DMS114 treated with DMSO at 0.1 percent for 48 hours (cell line): Measurements from ENCODE around the gene VKORC1L1.
"Not testable (repeated sequence)": the region's sequence is repeated elsewhere in the genome, so short reads cannot be mapped to it uniquely, and the experiment has no call there.

Experiments used
- DNase-seq: peaks from one replicate; lab custom pipeline; 2025; ENCODE audit not compliant: unreplicated experiment; lab: John Stamatoyannopoulos, UW

Gene VKORC1L1

DNA sequence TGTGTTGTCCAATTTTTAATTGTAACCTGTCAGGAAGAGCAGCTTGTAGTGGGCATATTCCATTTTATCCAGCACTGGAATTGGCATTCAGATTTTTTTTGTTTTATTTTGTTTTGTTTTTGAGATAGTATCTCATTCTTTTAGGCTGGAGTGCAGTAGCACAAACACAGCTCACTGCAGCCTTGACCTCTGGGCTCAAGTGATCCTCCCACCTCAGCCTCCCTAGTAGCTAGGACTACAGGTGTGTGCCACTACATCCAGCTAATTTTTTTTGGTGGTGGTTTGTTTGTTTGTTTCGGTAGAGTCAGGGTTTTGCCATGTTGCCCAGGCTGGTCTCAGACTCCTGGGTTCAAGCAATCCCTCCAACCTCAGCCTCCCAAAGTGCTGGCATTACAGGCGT, 64.4 kb downstream of the VKORC1L1 start:
- DNase-seq: no peak

GRCh38 chr7:65938336-65938895, 65.5 kb downstream of the VKORC1L1 start:
- DNase-seq: no peak

- DNase-seq: not testable (repeated sequence)
These were observed 72.9 kb downstream of the VKORC1L1 start for GRCh38 chr7:65945787-65946186.

- no peak for DNase-seq
These were observed 74.0 kb downstream of the VKORC1L1 start for GRCh38 chr7:65946904-65947303.

DNA sequence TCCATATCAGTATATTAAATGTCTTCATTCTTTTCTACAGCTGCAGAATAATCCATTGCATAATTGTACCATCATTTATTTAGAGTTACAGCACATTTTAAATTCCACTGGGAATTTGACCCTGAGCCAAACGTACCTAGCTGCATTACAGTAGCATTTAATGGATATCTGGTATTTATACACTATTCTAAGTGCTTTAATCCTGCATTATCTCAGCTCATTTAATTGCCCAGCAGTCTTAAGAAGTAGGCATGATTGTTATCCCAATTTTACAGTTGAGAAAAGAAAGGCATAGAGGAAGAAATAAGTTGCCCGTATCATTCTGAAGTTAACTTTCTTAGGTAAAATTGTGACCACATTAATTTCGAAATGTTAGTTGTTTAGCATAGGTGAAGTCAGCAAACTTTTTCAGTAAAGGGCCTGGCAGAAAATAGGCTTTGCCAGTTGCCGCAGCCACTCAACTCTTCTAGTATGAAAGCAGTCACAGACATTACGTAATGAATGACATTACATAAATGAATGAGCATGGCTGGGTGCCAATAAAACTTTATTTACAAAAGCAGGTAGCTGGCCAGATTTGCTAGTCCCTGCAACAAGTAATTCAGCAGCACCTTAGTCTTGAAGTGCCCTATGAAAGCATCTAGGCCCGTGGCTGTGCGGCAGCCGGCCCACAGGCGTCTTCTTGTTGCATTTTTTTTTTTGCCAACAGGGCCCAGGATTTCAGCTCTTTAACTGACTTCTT, 79.1 kb downstream of the VKORC1L1 start:
- no peak for DNase-seq

- DNase-seq: no peak
These were observed 80.3 kb downstream of the VKORC1L1 start for GRCh38 chr7:65953001-65953720.

DNA sequence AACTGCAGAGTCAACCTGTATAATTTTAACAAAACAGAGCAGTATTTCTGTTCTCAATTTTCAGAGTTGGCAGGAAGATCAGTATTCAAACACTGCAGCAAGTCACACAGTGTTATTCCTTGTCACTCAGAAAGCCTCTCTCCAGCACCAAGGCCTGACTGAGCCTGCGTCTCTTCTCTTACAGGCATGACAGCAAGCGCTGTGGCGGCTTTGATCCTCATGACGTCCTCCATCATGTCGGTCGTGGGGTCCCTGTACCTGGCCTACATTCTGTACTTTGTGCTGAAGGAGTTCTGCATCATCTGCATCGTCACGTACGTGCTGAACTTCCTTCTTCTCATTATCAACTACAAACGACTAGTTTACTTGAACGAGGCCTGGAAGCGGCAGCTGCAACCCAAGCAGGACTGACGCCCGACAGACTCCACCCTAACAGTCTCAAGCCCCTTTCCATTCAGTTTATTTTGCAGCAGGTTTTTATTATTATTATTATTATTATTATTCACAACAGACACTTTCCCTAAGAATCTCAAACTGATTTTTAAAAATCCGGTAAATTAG, 81.1 kb downstream of the VKORC1L1 start:
- no peak for DNase-seq

GRCh38 chr7:65955718-65956117, 82.8 kb downstream of the VKORC1L1 start:
- no peak for DNase-seq

- no peak for DNase-seq
These were observed 87.6 kb downstream of the VKORC1L1 start for GRCh38 chr7:65960351-65961074.

DNA sequence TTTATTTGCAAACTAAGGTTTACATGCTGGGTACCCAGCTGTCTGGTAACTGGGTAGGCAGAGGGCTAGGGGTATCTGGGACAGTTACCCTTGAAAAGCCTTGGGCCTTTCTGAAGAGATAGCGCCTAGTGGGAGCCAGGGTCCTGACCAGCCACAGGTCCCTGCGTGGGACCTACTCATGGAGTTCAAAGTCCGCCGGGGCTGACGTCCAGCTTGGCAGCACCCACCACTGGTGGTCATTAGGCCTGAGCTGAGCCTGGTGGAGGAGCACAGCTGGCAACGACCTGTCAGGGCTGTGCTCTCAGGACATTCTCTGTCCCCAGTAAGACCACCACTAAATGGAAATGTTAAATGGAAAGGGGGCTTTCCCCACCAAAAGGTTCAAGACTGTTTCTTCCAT, 89.2 kb downstream of the VKORC1L1 start:
- no peak for DNase-seq

GRCh38 chr7:65964671-65965070, 91.8 kb downstream of the VKORC1L1 start:
- not testable (repeated sequence) for DNase-seq

DNA sequence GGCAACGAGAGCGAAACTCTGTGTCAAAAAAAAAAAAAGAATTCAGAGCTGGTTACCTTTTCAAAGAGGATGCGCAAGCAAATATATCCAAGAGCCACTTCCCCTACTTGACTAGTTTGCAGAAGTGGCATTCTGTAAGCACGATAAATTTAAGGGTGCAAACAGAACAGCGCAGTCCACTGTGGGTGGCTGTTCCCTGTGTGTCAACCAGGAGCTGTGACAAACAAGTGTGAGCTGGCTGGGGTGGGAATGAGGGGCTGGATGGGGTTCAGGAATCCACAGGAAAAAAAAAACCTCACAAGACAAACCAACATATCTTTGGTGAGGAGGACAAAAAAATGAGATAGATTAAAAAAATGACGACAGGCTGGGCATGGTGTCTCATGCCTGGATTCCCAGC, 93.3 kb downstream of the VKORC1L1 start:
- DNase-seq: no peak

DNA sequence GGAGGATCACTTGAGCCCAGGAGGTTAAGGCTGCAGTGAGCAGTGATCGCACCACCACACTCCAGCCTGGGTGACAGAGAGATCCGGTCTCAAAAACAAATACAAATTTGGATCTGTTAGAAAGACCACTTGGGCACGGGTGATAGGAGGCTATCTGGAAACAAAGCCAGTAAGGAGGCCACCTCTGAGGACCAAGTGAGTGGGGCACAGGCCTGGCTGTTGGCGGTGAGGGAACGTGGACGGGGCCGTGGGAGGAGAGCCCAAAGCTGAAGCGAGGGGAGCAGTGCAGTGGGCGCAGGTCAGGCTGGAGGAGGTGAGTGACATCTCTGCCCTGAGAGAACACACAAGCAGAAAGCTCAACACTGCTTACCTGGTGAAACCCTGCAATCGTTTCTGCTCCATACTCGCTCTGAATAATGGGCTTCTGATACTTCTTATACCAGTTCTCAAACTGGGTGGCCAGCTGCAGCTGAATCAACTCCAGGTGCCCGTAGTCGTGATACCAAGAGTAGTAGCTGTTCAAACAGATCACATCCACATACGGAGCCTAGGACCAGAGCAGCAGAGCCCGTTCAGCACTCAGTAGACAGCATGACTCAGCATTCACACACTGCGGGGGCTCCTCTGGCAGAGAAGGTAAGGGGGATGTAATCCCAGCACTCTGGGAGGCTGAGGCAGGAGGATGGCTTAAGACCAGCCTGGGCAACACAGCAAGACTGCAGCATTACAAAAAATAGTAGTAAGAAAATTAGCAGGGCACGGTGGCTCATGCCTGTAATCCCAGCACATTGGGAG, 94.7 kb downstream of the VKORC1L1 start:
- DNase-seq: no peak

DNA sequence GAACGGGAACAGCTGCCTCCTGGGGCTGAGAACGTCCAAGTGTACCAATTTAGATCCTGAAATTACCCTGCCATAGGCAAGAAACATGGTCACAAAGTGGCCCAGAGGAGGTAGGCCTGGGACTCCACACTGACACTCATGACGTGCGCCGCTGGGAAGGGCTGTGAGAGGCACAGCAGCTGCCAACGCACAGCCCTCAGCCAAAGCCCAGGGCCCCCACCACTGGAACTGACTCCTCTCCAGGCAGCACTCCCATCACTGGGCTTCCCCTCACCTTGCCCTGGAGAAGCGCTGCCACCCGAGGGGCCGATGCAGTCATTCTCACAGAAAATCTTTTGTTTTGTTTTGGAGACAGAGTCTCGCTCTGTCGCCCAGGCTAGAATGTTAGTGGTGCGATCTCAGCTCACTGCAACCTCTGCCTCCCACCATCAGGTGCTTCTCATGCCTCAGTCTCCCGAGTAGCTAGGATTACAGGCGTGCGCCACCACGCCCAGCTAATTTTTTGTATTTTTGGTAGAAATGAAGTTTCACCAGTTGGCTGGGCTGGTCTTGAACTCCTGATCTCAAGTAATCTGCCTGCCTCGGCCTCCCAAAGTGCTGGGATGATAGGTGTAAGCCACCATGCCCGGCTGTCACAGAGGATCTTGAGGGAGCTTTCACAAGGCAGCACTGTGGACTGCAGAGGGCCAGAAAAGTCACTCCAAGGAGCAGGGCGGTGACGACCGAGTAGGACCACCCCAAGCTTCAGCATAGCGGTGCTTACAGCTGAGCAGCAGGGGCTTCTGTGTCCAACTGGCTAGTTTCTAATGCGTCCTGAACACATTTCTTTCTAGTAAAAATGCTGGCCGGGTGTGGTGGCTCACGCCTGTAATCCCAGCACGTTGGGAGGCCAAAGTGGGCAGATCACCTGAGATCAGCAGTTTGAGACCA, 95.6 kb downstream of the VKORC1L1 start:
- DNase-seq: no peak

DNA sequence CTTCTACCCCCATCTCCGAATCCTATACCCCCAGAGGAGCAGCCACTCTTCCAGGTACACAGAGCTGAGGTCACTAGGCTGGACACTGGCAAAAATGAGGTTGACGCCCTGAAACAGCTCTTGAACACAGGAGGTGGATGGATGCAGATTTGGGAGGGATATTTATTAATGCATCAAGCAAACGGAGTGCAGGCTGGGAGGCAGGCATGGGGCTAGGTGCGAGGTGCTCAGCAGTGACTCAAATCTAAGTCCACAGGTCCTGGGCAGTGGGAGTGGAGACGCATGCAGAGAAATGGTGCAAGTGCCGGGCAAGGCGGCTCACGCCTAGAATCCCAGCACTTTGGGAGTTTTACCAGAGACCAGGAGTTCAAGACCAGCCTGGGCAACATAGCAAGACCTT, 98.1 kb downstream of the VKORC1L1 start:
- DNase-seq: no peak

- no peak for DNase-seq
These were observed 100.1 kb downstream of the VKORC1L1 start for GRCh38 chr7:65972976-65973375.

- DNase-seq: no peak
These were observed 101.4 kb downstream of the VKORC1L1 start for GRCh38 chr7:65974191-65974801.

DNA sequence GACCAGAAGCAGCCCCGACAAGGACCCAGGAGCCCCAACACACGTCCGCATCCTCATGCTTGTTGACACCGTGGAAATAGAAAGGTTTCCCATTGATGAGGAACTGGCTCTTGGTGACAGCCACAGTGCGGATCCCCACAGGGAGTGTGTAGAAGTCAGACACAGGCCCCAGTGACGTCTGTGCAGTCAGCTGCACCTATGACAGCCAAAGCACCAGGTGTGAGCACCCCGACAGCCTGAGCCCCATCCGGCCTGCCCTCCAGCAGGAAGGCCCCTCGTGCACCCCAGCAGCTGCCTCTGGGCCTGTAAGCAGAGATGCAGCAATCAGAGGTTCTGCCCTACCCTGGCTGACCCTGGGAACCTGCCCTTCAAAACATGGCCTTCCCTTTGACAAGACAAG, 102.0 kb downstream of the VKORC1L1 start:
- DNase-seq: no peak
